Loucy (cell line): Measurements from ENCODE around the gene CHM.
"Not testable (repeated sequence)": the region's sequence is repeated elsewhere in the genome, so short reads cannot be mapped to it uniquely, and the experiment has no call there.

Source experiments
- H2AFZ ChIP-seq: fragments of 200-600 bp; sonication (generic); 2 replicates; pipeline ENCODE4 v1.6.0; 2016; ENCODE audit warnings: antibody characterized with exemption, mild to moderate bottlenecking, low read length, moderate library complexity
- H3F3A ChIP-seq: fragments of 200-600 bp; 2 replicates; pipeline ENCODE4 v1.6.0; 2016; ENCODE audit warnings: antibody characterized with exemption, low read depth, mild to moderate bottlenecking
- H3K27me3 ChIP-seq: fragments of 200-600 bp; sonication (generic); 2 replicates; pipeline ENCODE4 v1.6.1; 2014; ENCODE audit warnings: low read length, mild to moderate bottlenecking; ENCODE audit not compliant: insufficient read depth, poor library complexity, severe bottlenecking
- H3K36me3 ChIP-seq: fragments of 200-600 bp; sonication (generic); 2 replicates; pipeline ENCODE4 v1.6.1; 2016; ENCODE audit warnings: low read length; ENCODE audit not compliant: insufficient read depth
- H3K4me1 ChIP-seq: fragments of 200-600 bp; sonication (generic); 2 replicates; pipeline ENCODE4 v1.5.1; 2014; ENCODE audit warnings: low read length, mild to moderate bottlenecking; ENCODE audit not compliant: insufficient read depth, poor library complexity, severe bottlenecking
- H3K4me2 ChIP-seq: fragments of 200-600 bp; sonication (generic); 2 replicates; pipeline ENCODE4 v1.6.0; 2014; ENCODE audit warnings: antibody characterized with exemption, low read length, low read depth, mild to moderate bottlenecking; ENCODE audit not compliant: poor library complexity, severe bottlenecking
- H3K4me3 ChIP-seq: fragments of 200-600 bp; sonication (generic); 2 replicates; pipeline ENCODE4 v1.5.1; 2014; ENCODE audit warnings: low read length, mild to moderate bottlenecking, mixed read lengths; ENCODE audit not compliant: poor library complexity, severe bottlenecking
- H3K79me2 ChIP-seq: fragments of 200-600 bp; sonication (generic); 2 replicates; pipeline ENCODE4 v1.6.1; 2014; ENCODE audit warnings: low read length; ENCODE audit not compliant: insufficient read depth
- H3K9ac ChIP-seq: fragments of 200-600 bp; sonication (generic); 2 replicates; pipeline ENCODE4 v1.6.0; 2014; ENCODE audit warnings: mild to moderate bottlenecking, low read depth, low read length, moderate library complexity; ENCODE audit not compliant: poor library complexity, severe bottlenecking
- H3K9me2 ChIP-seq: fragments of 200-600 bp; sonication (generic); replicated peaks from 2 replicates; pipeline ENCODE4 v1.6.1; 2016; ENCODE audit warnings: low read depth, low read length, mixed read lengths
- H3K9me3 ChIP-seq: fragments of 200-600 bp; sonication (generic); 2 replicates; pipeline ENCODE4 v1.6.1; 2014; ENCODE audit warnings: mild to moderate bottlenecking, antibody characterized with exemption, low read length, low read depth; ENCODE audit not compliant: insufficient read depth
- H4K20me1 ChIP-seq: fragments of 200-600 bp; sonication (generic); 2 replicates; pipeline ENCODE4 v1.6.0; 2014; ENCODE audit warnings: antibody characterized with exemption, low read length, mild to moderate bottlenecking; ENCODE audit not compliant: insufficient read depth, poor library complexity, severe bottlenecking
- CTCF ChIP-seq: fragments of 200-600 bp; sonication (generic); conservative IDR thresholded peaks from 2 replicates; pipeline ENCODE4 v1.5.1; 2014; ENCODE audit warnings: mild to moderate bottlenecking, antibody characterized with exemption, low read length
- EZH2phosphoT487 ChIP-seq: fragments of 200-600 bp; IDR thresholded peaks from 2 replicates; pipeline ENCODE4 v1.6.1; 2018; ENCODE audit warnings: antibody characterized with exemption, mild to moderate bottlenecking, moderate library complexity, borderline replicate concordance

Gene CHM

GRCh38 chrX:86016139-86016538 is 31.2 kb downstream of the CHM start:
- H3K4me3 ChIP-seq: no peak overlapping the region

GRCh38 chrX:86014959-86015358 is 32.4 kb downstream of the CHM start:
- H3F3A ChIP-seq, H3K4me1 ChIP-seq: not testable (repeated sequence)

More at GRCh38 chrX:86016139-86016538, 31.2 kb downstream of the CHM start:
- Histone ChIP-seq H3K36me3 (no peaks in the 10 kb centered on the region), H3F3A (no peaks in the 10 kb centered on the region), H3K9me2 (no peaks in the 10 kb centered on the region), H4K20me1 (no peaks in the 10 kb centered on the region), H3K4me2 (no peak overlapping the region), H3K4me1 (no peaks in the 10 kb centered on the region), H3K9me3 (no peaks in the 10 kb centered on the region), H3K9ac (no peak overlapping the region), H2AFZ (no peak overlapping the region), H3K79me2 (no peaks in the 10 kb centered on the region), H3K27me3 (no peaks in the 10 kb centered on the region)
- TF ChIP-seq EZH2phosphoT487: no peak
- no peak for TF ChIP-seq CTCF

DNA sequence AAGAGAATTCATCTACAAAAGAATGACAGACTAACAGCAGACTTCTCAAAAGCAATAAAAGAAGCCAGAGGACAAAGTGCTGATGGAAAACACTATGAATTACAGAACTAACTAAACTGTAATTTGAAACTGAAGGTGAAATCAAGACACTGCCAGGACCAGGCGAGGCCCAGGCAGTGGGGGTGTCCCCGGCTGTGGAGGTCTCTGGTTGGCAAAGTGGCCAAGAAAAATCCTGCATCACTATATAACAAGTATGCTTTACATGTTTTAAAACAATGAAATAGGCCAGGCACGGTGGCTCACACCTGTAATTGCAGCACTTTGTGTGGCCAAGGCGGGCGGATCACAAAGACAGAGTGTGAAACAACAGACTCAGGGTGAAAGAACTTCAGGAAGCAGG is 32.9 kb downstream of the CHM start:
- H3K4me2 ChIP-seq: no peak overlapping the region

More at GRCh38 chrX:86014959-86015358, 32.4 kb downstream of the CHM start:
- not testable (repeated sequence) for H3K27me3 ChIP-seq, H3K36me3 ChIP-seq, H3K79me2 ChIP-seq, H4K20me1 ChIP-seq, H3K9me3 ChIP-seq, H3K4me2 ChIP-seq, H3K9ac ChIP-seq, H3K4me3 ChIP-seq, H2AFZ ChIP-seq, H3K9me2 ChIP-seq

More for the DNA sequence above, 32.9 kb downstream of the CHM start:
- no peaks in the 10 kb centered on the region for H3K36me3 ChIP-seq
- no peaks in the 10 kb centered on the region for H3K9me2 ChIP-seq
- H3K79me2 ChIP-seq: no peaks in the 10 kb centered on the region
- no peaks in the 10 kb centered on the region for H4K20me1 ChIP-seq
- H3K9ac ChIP-seq: no peak overlapping the region
- no peak overlapping the region for H2AFZ ChIP-seq
- no peaks in the 10 kb centered on the region for H3K4me1 ChIP-seq
- H3K27me3 ChIP-seq: no peaks in the 10 kb centered on the region
- H3K9me3 ChIP-seq: no peaks in the 10 kb centered on the region
- no peaks in the 10 kb centered on the region for H3F3A ChIP-seq
- no peak overlapping the region for H3K4me3 ChIP-seq
- no peak for TF ChIP-seq CTCF
- no peak for TF ChIP-seq EZH2phosphoT487
